HG02852 (cell line): ENCODE results near the gene FLNB.
"Not testable (repeated sequence)": the region's sequence is repeated elsewhere in the genome, so short reads cannot be mapped to it uniquely, and the experiment has no call there.

Source experiments
- ATAC-seq: cut with Tn5 transposase; IDR thresholded peaks from one replicate; pipeline ENCODE4 v1.9.1; 2021; ENCODE audit warnings: mild to moderate bottlenecking, moderate library complexity; ENCODE audit not compliant: unreplicated experiment

FLNB gene

GRCh38 chr3:58049143-58049785 lies 41.0 kb downstream of the FLNB start:
- no peak for ATAC-seq

DNA sequence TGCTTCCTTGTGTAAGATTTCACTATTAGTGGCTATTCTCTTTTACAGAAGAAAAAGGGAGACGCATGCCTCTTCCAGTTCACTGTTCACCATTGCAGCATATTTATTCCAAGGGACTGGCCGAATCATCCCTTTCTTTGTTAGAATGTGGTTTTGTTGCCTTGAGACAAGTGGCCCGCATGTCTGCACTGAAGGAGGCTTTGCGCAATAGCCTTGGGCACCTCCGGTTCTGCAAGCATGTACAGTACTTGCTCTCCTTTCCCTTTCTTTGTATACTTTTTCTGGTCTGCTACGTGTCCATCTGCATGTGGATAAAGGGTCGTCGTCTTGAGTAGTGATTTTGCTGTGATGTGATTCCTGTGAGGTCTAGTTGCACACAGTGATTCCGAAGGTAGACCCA lies 43.0 kb downstream of the FLNB start:
- ATAC-seq, result no peak

DNA sequence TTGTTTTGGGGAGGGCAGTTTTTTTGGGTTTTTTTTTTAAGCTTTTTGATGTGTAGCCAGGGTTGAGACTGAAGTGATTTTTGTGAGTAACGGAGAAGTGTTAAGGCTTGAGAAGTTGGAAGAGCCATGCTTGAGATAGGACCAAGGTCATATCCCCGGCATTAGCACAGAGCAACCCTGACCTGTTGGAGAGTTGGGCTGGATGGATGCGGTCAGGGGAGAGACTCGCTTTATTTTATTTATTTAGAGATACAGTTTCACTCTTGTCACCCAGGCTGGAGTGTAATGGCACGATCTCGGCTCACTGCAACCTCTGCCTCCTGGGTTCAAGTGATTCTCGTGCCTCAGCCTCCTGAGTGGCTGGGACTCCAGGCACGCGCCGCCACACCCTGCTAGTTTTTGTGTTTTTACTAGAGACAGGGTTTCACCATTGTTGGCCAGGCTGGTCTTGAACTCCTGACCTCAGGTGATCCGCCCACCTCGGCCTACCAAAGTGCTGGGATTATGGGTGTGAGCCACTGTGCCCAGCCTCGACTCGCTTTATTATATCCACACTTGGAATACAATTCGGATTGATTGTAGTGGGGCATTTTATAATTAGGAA lies 43.5 kb downstream of the FLNB start:
- ATAC-seq, result not testable (repeated sequence)

DNA sequence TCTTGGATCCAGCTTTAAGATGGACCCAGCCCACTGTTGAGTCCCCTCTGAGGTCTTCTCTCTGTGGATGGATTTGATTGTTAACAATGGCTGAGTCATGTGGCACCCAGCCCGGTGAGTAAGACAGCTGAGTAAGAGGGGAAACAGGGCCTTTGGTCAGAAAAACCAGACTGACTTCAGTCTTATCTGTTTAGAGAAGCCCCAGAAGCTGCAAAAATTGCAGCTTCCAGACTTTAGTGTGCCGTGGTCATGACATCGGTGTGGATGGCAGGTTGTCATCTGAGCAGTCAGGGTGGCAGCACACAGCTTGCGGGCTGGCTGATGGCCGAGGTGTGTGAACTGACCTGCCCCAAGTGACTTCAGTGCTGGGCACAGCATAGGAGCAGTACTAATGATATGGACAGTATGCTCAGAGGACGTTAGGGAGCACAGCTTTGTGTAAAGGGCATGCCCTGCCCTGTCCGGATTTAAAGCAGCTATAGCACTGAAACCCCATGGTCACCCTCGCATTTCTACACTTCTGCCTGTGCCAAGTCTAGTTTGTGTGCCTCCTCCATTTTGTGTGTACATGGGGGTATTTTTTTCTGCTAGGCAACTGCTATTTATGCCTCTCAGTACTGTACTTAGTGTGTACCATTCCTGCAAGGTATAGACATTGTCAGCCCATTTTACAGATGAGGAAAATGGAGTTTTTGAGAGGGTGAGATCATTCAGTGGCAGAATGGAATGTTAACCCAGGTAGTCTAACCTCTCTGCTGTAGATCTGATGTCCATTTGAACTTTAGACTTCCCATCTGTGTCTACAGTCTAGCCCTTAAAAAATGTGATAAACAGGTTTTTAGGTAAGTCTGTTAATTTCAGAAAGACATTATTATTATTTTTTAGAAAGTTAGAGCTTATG lies 44.4 kb downstream of the FLNB start:
- ATAC-seq, result no peak

GRCh38 chr3:58054652-58055051 lies 46.4 kb downstream of the FLNB start:
- ATAC-seq, result no peak

DNA sequence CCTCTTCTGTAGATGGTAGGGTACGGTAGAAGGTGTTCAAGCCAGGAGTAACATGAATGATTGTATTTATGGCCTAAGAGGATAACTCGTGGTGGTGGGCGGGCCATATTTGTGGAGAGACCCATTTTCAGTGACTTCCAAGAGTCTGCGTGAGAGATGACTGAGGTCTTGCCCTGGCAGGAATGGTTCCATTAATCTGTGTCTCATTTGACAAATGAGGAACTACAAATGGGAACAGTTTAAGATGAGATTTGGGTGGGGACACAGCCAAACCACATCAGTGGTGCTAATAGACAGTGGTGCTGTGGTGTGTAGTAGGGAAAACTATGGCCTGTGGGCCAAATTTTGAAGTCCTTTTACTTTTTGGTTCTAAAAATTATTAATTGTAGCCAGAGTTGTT lies 47.1 kb downstream of the FLNB start:
- no peak for ATAC-seq

DNA sequence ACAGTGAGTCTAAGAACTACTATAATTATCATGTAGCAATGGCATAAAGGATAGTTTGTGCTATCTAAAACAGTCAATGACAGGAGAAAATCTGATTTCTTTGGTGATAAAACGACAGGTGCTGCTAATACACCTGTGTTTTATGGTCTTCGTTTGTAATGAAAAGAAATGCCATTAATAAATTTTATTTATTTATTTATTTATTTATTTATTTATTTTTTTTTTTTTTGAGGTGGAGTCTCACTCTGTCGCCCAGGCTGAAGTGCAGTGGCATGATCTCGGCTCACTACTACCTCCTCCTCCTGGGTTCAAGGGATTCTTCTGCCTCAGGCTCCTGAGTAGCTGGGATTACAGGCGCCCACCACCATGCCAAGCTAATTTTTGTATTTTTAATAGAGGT lies 47.7 kb downstream of the FLNB start:
- ATAC-seq, result not testable (repeated sequence)

DNA sequence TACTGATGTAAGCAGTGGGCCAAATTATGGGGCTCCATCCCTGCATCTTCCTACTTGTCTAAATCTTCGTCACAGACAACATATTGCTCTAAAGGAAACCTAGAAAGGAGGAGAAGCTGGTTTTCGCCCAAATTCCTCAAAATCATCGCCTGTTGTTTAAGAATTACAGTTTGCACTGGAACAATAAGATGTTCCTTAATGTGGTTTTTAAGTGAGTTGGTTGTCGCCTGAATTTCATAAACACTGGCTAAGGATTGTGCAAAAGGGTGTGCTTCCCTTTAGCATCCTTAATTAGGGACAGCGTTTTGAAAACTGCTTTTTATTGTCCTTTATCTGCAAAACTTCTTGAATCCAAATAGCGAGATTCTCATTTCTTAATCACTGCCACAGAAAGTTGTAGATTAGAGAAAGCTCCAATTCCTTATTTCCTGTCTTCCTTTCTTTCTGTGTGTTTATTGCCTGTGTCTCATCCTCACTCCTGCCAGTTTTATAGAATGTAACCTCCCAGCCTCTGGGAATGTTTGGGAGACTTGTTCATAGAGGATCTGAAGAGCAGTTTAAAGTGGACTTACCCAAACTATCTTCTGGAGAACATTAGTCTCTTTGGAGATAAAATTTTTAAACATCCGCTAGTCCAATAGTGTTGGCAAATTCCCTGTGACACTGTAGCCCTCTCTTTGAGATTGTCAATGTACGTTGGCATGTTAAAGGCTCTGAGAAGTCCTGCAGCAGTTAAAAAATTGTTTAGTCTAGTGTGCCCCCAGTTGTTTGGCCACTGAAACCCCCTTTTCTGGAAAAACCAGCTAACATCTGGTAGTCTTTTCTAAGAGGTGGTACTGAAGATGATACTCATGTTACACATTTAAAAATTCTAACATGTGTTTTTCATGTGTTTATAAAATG lies 50.4 kb downstream of the FLNB start:
- no peak for ATAC-seq

DNA sequence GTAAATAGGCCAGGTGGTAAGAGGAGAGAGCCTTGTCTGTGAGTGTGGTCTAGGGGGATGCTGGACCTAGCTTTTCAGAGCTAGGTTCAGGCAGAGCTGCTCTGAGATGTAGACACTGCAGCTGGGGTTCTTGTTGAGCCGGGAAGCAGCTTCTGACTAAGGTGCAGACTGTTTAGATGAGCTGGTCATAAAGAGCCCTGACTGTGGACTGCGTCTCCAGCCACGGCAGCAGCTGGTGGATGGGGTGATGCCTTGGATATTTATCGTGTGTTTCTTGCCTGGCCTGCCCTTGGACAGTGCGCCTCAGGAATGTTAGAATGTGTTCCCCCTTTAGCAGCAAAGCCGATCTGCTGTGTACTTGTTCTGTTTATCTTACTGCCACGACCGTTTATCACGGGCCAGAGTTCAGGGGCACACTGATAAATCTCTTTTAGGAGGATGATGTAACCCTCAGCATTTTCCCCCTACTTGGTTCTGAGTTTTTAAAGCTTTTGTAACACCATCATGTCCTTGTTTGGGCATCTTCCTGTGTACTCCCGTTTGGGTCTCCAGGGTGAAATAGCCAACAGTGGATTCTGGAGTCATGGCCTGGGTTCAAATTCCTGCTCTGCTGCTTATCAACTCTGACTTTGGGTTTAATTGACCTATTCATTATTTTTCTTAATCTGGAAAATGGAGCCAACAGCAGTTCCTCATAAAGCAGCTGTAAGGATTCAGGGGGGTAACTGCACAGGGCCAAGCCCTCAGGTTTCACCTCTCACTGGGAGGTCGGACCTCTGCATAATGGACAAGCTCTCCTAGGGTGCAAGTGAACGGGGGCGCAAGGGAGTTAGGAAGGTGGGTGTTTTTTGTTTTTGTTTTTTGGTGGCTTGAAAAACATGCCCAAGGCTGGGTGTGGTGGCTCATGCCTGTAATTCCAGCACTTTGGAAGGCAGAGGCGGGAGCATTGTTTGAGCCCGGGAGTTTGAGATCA lies 51.4 kb downstream of the FLNB start:
- ATAC-seq, result no peak

DNA sequence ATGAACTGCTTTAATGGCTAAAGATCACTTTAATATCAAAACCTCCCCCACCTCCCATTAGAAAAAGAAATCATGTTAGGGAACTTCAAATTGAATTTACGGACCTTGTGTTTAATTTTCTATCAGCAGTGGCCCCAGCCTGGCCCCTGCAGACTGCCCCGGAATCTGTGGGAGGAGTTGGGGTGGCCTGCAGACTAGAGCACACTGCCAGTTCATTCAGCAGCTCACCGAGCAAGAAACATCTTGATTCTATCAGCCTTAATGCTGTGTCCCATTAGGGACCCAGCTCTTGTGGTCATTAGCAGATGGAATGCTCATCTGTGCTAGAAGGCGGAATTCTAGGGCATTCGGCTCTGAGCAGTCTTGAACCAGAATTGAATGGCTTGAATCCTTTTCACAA lies 54.2 kb downstream of the FLNB start:
- no peak for ATAC-seq

DNA sequence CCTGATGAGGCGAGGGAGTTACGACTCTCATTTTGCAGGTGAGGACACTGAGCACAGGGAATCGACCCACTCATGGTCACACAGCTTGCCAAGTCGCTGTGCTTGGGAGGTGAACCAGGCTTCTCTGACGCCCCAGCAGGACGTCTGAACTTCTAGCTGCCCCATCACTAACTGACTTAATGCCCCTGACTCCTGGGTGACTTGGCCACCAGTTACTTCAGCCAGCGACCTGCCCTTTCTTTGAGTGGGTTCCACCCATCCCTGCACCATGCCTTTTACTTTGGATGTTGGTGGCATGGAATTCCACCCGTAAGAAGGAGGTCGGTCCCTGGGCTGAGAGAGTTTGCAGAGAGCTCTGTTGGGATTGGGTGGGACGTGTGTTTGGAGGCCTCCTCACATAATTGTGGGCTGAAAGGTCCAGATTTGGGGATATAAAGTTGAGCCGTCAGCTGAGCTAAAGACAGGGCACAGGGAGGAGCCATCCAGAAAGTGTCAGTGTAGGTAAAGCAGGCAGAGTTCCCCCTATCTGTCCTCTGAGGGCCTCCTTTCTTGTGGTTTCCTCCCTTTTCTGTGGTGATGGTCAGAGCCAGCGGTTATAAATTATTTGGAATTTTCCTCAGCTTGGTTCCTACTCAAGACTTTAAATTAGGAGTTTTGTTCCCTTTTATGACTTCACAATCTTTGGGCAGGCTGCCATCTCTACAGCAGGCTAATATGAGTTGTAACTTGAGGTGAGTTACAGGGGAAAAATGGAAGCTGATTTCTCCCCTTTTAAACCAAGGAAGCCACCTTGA lies 55.0 kb downstream of the FLNB start:
- ATAC-seq, result no peak

DNA sequence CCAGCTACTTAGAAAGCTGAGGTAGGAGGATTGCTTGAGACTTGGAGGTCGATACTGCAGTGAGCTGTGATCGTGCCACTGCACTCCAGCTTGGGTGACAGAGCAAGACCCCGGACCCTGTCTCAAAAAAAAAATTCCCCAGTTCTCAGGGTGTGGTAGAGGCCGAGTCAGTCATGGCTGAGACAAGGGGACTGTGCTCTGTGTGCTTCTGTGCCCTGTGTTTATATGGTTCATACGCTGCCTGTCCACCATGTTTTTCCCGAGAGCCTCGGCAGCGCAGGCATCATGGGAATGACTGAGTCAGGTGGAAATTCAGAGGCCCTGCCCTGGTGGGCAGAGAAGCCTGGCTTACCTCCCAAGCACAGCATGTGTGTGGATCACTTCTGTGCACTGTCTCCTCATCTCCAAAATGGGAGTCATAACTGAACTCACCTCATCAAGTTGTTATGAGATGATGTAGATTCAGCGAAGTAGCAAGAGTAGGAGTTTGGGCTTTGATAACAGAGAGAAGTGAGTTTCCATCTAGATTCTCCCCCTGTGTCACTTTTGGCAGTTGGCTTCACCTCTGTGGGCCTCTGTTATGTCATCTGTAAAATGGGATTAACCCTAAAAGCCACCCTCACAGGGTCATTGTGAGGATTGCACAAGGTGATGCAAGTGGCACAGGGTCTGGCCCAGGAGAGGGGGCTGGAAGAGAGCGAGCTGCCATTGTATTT lies 56.9 kb downstream of the FLNB start:
- ATAC-seq, result no peak

DNA sequence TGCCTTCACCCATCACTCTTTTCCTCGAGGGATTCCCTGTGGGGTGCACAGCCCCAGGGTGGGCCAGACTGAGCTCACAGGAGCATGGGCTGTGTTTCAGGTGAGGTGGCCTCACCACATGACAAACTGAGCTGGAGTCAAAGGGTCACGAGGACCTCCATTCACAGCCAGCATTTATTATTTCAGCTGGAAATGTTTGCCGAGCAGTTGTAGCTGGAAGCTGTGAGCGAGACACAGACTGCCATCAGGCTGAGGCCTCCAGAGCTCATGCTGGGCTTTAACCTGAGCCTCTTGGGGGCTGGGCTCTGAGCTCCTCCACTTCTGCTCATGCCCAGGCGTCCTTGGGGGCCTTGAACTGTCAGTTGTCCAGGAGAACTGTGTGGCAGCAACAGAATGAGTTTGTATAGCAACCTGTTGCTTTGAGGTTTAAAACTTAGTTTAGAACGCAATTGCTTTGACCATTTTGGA lies 57.5 kb downstream of the FLNB start:
- ATAC-seq, result no peak

DNA sequence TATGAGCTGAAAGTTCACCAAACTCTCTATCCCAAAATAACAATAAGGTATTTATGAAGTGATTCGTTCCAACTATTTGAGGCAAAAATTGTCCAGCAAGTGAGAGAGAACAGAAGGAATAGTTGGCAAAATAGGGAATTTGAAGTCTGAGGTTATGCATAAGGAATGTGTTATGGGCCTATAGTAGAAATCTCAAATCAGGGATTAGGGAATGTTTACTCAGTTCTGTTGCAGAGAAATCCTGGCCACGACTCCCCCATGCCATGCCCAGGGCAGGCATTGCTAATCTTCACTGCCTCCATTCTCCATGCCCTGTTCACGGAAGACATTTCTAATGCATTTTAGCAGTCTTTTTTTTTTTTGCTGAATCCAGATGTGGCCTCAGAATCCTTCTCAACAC lies 58.6 kb downstream of the FLNB start:
- no peak for ATAC-seq

DNA sequence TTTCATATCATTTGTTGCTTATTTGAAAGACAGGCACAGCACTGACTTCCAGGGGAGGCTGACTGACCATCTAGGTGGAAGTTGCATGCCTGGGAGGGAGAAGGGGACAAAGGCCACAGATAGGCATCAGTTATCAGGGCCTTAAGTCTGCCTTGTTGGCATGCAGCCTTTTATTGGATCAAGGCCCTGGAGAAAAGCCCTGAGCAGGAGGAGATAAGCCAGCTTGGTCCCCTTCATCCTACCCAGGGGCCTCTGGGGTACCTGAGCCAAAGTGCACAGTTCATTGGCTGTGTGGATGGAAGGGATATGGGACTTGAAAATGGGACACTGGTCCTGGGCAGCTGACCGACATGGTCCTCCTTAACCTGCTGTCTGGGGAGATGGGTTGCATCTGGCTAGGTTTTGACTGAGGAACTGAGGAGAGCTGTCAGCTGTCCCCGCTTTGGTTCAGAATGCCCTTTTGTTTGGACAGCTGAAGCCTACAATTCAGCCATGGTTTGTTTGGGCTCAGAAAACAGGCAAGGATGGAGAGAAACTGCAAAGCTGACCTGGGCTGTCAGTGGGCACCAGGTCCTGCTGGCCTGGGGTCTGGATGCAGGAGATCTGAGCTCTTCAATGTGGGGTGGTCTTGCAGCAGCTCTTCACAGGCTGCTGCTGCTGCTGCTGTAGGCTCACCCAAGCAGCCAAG lies 60.0 kb downstream of the FLNB start:
- ATAC-seq, result no peak

DNA sequence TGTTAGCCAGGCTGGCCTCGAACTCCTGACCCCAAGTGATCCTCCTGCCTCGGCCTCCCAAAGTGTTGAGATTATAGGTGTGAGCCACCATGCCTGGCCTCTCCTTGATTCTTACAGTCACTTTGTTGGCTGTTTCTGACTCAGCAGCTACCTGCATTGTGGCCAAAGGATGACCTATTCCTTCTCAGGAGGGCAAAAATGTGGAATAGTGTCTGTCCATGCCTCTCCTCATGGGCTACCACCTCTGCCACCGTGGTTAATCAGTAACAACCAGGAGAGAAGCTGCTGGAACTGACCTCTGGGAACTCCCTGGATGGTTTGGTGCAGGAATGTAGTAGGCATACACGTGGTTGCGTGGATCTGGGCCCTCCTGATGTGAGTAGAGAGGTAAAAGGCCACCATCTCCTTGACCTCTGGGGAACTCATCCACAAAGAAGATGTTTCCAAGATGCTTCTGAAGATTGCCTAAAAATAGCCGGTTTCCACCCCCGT lies 63.3 kb downstream of the FLNB start:
- ATAC-seq, result no peak

GRCh38 chr3:58072052-58072762 lies 64.0 kb downstream of the FLNB start:
- ATAC-seq, result no peak
